Breast epithelium (tissue), 3 donors: ENCODE data around the gene IL20RA.

Experiments
- POLR2A ChIP-seq: fragments of 450-650 bp; IDR thresholded peaks from one replicate; pipeline ENCODE4 v1.6.1; 2016; ENCODE audit warnings: antibody characterized with exemption, mild to moderate bottlenecking, moderate library complexity
- POLR2AphosphoS5 ChIP-seq, 3 donors: sonication (generic); formaldehyde crosslinking; IDR thresholded peaks; one replicate each; pipeline ENCODE4 v1.6.1; 2017; ENCODE audit warnings: antibody characterized with exemption in 3 of 3
- TF ChIP-seq, protein P1 (sequence below), 3 donors: fragments of 450-650 bp; IDR thresholded peaks; one replicate each; pipeline ENCODE4 v1.5.1; 2016 to 2017; ENCODE audit warnings: antibody characterized with exemption in 3 of 3, mild to moderate bottlenecking in 3 of 3, moderate library complexity in 3 of 3

DNA sequence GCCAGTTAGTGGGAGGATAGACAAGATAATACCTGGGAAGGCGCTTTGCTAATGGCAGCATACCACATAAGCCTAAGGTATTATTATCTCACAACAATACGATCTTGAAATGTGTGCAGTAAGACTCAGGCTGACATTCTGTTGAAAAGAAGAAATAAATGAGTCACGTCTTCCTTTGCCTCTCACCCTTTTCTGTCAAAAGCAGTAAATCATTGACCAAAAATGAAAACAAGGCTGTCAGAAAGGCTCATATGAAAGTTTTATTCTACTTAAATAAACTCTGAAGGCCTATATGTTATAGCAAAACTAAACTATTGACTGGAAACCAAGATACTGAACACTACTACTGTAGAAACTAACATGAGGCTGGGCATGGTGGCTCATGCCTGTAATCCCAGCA lies 43.1 kb upstream of the IL20RA start:
- TF ChIP-seq, protein P1, sequence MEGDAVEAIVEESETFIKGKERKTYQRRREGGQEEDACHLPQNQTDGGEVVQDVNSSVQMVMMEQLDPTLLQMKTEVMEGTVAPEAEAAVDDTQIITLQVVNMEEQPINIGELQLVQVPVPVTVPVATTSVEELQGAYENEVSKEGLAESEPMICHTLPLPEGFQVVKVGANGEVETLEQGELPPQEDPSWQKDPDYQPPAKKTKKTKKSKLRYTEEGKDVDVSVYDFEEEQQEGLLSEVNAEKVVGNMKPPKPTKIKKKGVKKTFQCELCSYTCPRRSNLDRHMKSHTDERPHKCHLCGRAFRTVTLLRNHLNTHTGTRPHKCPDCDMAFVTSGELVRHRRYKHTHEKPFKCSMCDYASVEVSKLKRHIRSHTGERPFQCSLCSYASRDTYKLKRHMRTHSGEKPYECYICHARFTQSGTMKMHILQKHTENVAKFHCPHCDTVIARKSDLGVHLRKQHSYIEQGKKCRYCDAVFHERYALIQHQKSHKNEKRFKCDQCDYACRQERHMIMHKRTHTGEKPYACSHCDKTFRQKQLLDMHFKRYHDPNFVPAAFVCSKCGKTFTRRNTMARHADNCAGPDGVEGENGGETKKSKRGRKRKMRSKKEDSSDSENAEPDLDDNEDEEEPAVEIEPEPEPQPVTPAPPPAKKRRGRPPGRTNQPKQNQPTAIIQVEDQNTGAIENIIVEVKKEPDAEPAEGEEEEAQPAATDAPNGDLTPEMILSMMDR (IDR thresholded peaks at IDR 0.05), result no peak
- TF ChIP-seq POLR2A, result no peak
- no peak for TF ChIP-seq POLR2AphosphoS5 (IDR thresholded peaks at IDR 0.05)
